Subcutaneous adipose tissue (tissue), 4 donors: ENCODE data around the gene C17orf78. TPM values are rescaled to one million over a fixed set of nuclear protein-coding genes. Genes with fewer than 3 reads are reported as not detected.

ENCODE experiments used
- total RNA-seq, 4 donors: library from RNA; depleted of rRNA; stranded (reverse); fragments of >200 nt; gene quantifications; one replicate each; pipeline ENCODE4 v1.1.0, GENCODE V29; 2016
- TF ChIP-seq, protein P1 (sequence below): fragments of 450-650 bp; IDR thresholded peaks from one replicate; pipeline ENCODE4 v1.5.1; 2016; ENCODE audit warnings: low read depth, mild to moderate bottlenecking, control low read depth, antibody characterized with exemption, moderate library complexity

C17orf78 gene
- total RNA-seq, 4 donors from 2014 or later, result not detected

DNA sequence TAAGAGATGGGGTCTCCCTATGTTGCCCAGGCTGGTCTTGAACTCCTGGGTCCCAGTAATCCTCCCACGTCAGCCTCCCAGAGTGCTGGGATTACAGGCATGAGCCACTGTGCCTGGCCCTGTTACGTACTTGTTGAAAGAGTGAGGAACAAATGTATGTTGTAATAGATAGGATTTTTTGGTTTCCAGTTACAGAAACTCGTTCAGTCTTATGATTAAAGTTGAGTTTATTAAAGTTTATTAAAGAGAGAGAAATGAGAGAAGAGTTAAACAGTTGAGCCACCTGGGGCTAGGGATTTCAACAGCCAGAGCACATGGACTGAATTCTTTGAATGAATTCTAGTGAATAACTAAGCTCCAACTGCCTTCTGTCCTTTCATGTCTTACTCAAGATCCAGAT is 34.6 kb downstream of the C17orf78 start:
- TF ChIP-seq, protein P1, sequence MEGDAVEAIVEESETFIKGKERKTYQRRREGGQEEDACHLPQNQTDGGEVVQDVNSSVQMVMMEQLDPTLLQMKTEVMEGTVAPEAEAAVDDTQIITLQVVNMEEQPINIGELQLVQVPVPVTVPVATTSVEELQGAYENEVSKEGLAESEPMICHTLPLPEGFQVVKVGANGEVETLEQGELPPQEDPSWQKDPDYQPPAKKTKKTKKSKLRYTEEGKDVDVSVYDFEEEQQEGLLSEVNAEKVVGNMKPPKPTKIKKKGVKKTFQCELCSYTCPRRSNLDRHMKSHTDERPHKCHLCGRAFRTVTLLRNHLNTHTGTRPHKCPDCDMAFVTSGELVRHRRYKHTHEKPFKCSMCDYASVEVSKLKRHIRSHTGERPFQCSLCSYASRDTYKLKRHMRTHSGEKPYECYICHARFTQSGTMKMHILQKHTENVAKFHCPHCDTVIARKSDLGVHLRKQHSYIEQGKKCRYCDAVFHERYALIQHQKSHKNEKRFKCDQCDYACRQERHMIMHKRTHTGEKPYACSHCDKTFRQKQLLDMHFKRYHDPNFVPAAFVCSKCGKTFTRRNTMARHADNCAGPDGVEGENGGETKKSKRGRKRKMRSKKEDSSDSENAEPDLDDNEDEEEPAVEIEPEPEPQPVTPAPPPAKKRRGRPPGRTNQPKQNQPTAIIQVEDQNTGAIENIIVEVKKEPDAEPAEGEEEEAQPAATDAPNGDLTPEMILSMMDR, result no peak

DNA sequence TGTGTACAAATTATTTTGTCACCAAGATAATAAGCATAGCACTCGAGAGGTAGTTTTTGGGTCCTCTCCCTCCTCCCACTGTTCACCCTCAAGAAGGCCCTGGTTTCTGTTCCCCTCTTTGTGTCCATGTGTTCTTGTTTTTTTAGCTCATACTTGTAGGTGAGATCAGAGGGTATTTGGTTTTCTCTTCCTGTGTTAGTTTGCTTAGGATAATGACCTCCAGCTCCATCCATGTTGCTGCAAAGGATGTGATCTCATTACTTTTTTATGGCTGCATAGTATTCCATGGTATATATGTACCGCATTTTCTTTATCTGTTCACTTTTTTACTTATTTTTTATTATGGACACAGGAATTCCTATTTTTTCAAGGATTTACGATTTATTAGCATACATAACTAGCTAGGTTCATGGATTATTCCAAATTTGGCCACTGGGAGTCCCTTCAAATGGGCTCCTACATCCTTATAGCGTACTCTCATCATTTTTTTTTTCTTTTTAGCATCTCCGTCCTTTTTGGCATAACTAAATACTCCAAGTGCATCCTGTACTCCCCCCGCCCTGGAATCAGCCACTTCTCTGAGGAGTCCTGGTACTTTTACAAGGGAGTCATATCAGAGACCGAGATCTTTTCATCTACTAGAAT is 38.2 kb downstream of the C17orf78 start:
- TF ChIP-seq, protein P1, result no peak

DNA sequence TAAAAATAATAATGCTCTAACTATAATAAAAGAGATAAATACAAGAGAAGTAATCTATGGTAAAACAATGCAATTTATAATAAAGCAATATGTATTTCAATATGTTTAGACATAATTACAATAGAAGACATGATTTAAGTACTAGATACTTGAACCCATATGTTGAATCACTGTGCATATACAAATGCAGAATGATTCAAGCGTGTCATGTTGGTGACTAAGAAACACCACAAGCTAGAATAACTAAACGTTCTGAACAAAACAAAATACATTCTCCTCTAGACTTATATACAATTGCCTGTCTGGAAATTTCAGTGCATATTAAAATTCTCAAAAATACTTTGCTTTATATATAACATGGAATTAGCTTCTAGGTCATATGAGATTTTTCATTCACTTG is 42.1 kb downstream of the C17orf78 start:
- TF ChIP-seq, protein P1, result no peak

DNA sequence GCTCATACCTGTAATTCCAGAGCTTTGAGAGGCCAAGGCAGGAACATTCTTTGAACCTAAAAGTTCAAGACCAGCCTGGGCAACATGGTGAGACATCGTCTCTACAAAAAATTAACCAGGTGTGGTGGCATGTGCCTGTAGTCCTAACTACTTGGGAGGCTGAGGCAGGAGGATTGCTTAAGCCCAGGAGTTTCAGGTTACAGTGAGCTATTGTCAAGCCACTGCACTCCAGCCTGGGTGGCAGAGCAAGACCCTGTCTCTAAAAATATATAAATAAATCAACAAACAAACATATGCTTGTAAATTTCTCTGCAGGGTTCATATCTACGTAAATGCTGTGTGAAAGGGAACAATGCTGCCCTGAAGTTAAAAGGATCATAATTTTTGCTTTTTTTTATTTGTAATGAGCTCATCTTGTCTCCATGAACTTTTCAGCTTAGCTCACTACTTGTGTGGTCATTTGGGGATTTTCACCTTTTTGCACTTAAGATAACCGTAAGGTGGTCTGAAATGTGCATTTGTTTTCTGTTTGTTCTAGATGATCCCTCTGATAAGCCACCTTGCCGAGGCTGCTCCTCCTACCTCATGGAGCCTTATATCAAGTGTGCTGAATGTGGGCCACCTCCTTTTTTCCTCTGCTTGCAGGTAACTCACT is 47.3 kb downstream of the C17orf78 start:
- TF ChIP-seq, protein P1, result no peak

DNA sequence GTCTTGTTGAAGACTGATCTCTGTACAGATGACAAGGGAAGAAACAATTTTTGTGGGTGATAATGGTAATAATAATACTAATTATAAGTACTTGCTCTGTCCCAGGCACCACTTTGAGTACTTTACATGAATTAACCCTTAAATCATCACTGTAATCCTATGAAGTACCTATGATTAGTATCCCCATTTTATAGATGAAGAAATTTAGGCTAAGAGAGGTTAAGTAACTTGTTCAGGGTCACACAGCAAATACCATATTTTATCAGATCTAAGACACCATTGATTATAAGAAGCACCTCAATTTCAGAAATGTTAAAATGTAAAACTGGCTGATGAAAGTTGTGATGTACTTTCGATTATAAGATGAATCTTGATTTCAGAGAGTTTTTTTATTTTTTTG is 49.5 kb downstream of the C17orf78 start:
- TF ChIP-seq, protein P1, result no peak

DNA sequence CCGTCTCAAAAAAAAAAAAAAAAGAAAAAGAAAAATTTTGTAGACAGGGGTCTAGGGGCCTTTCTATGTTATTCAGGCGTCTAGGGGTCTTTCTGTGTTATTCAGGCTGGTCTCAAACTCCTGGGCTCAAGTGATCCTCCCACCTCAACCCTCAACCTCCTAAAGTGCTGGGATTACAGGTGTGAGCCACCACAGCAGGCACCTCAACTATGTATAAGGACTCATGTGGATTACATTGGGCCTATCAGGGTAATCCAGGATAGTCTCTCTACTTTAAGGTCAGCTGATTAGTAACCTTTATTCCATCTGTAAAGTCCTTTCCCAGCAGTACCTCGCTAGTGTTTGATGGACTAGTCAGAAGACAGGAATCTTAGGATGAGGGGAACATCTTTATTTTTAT is 53.3 kb downstream of the C17orf78 start:
- TF ChIP-seq, protein P1, result no peak

DNA sequence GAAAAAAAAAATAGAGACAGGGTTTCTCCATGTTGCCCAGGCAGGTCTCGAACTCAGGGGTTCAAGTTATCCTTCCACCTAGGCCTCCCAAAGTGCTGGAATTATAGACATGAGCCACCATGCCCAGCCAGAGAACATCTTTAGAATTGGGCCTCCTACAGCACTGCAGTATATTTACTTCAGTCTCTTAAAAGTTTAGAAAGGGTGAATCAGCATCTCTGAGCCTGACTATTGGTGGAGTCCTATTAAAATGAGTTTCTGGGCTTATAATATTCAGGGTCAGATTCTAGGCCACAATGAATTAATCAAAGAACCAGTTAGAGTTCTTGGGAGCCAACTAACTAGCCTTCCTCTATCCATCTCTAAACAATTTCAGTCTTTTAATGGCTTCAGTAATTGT is 53.7 kb downstream of the C17orf78 start:
- TF ChIP-seq, protein P1, result no peak
